HCT116 (cell line): ENCODE data around the gene USP7.
"Not testable (repeated sequence)": the region's sequence is repeated elsewhere in the genome, so short reads cannot be mapped to it uniquely, and the experiment has no call there.

Source experiments
- ATF3 ChIP-seq: IDR thresholded peaks from 2 replicates; pipeline ENCODE4 v1.6.1; 2012
- CEBPB ChIP-seq: IDR thresholded peaks from 2 replicates; pipeline ENCODE4 v1.6.1; 2012; ENCODE audit warnings: low read depth
- CTCF ChIP-seq, 3 experiments: fragments of 200-600 bp in 1 of 3; sonication (generic) in 1 of 3; IDR thresholded peaks in 2 of 3; conservative IDR thresholded peaks in 1 of 3; 2 replicates each; pipeline ENCODE4 v1.5.1; 2012 to 2017; ENCODE audit warnings: low read depth in 2 of 3, low read length in 2 of 3, antibody characterized with exemption in 1 of 3, borderline replicate concordance in 1 of 3, control low read depth in 1 of 3, mild to moderate bottlenecking in 1 of 3, mixed read lengths in 1 of 3, mixed run types in 1 of 3, moderate library complexity in 1 of 3; ENCODE audit not compliant: insufficient read depth in 1 of 3
- EGR1 ChIP-seq: IDR thresholded peaks from 2 replicates; pipeline ENCODE4 v1.6.1; 2012; ENCODE audit warnings: low read depth
- EZH2 ChIP-seq: fragments of 200-600 bp; sonication (generic); IDR thresholded peaks from 2 replicates; pipeline ENCODE4 v1.6.1; 2017; ENCODE audit warnings: antibody characterized with exemption, mixed run types
- EZH2phosphoT487 ChIP-seq: fragments of 200-600 bp; IDR thresholded peaks from 2 replicates; pipeline ENCODE4 v1.6.1; 2018; ENCODE audit warnings: antibody characterized with exemption, borderline replicate concordance
- POLR2A ChIP-seq: IDR thresholded peaks from 2 replicates; pipeline ENCODE4 v1.7.0; 2011; ENCODE audit warnings: borderline replicate concordance; ENCODE audit not compliant: insufficient read depth, insufficient read length; ENCODE audit errors: extremely low read depth
- POLR2AphosphoS5 ChIP-seq: IDR thresholded peaks from 2 replicates; pipeline ENCODE4 v1.6.1; 2011; ENCODE audit warnings: mild to moderate bottlenecking, low read depth, low read length, moderate library complexity
- RAD21 ChIP-seq: IDR thresholded peaks from 2 replicates; pipeline ENCODE4 v1.6.1; 2012; ENCODE audit warnings: low read depth, mild to moderate bottlenecking
- ZFX ChIP-seq: fragments of 450-650 bp; IDR thresholded peaks from 2 replicates; pipeline ENCODE4 v1.6.1; 2017

GRCh38 chr16:8969202-8969897, 5.6 kb upstream of the USP7 start:
- TF ChIP-seq ATF3; CTCF (IDR thresholded peaks at IDR 0.05 in 2 of 3, conservative IDR thresholded peaks at IDR 0.05 in 1 of 3; ENCODE audit: borderline replicate concordance in 1 of 3, insufficient read depth in 1 of 3, low read depth in 2 of 3, low read length in 2 of 3); RAD21; ZFX; POLR2AphosphoS5; EZH2phosphoT487; EGR1; EZH2; POLR2A; CEBPB: not testable (repeated sequence)
